HFFc6 (cell line): ENCODE data around the gene LHPP. TPM values are rescaled to one million over a fixed set of nuclear protein-coding genes. Genes with fewer than 3 reads are reported as not detected.

Experiments
- DNase-seq: peaks from one replicate; pipeline ENCODE4 v3.0.0-alpha.2; 2018
- H3K27ac Mint-ChIP-seq: 2 replicates; pipeline ENCODE4 v1.8.0; 2020; ENCODE audit warnings: mild to moderate bottlenecking, mixed read lengths
- H3K27me3 Mint-ChIP-seq: 2 replicates; pipeline ENCODE4 v1.8.0; 2021; ENCODE audit warnings: mild to moderate bottlenecking, moderate library complexity, mixed read lengths; ENCODE audit not compliant: insufficient read depth
- H3K36me3 Mint-ChIP-seq: 2 replicates; pipeline ENCODE4 v1.8.0; 2021; ENCODE audit warnings: low read depth, mixed read lengths
- H3K4me1 Mint-ChIP-seq: 2 replicates; pipeline ENCODE4 v1.8.0; 2020; ENCODE audit warnings: low read depth, mixed read lengths
- H3K4me3 Mint-ChIP-seq: 2 replicates; pipeline ENCODE4 v1.8.0; 2020; ENCODE audit warnings: mild to moderate bottlenecking, moderate library complexity, mixed read lengths
- H3K9me3 Mint-ChIP-seq: 2 replicates; pipeline ENCODE4 v1.8.0; 2020; ENCODE audit warnings: mild to moderate bottlenecking, mixed read lengths
- total RNA-seq, 6 experiments: library from RNA; stranded (reverse); fragmentation: NEBNext Ultra II Directional; extraction: Animal tissue kit (Norgen Biotek cat#: 25700); gene quantifications; 2 replicates in 1 of 6; 3 replicates in 5 of 6; pipeline ENCODE4 v1.2.3, GENCODE V29; 2021
- TF ChIP-seq, protein P1 (sequence below): fragments of 200-600 bp; sonication (generic); IDR thresholded peaks from 2 replicates; pipeline ENCODE4 v1.5.0; 2021; ENCODE audit warnings: antibody characterized with exemption, mild to moderate bottlenecking

The LHPP gene
- total RNA-seq, 6 experiments from 2014 or later, result 12.5 to 17.3 (median 14.0) TPM

DNA sequence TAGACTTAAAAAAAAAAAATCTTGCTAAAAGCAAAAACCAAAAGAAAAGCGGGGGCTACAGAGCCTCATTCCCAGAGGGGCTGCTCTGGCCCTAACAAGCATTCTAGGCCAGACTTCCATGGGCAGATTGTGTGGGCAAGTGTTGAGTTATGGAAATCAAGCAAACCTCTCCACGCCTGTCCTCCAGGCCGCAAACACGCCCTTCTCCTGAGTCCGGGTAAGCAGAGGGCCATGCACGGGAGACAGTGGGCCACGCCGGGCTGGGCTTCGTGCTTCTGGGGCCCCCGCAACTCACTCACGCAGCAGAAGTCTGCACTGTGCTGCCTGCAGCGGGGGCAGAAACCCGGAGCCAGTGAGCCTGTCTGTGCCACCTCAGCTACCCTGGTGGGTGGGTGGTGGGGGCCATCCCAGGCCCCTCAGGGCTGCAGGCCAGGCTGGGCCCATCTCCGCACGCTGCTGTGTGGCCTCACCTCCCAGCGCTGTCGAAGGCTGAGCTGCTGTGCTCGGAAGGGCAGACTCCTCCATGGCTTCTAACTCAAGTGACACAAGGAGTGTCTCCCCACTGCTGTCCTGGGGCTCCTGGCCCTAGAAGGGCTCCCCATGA lies 156.9 kb downstream of the LHPP start:
- TF ChIP-seq, protein P1, sequence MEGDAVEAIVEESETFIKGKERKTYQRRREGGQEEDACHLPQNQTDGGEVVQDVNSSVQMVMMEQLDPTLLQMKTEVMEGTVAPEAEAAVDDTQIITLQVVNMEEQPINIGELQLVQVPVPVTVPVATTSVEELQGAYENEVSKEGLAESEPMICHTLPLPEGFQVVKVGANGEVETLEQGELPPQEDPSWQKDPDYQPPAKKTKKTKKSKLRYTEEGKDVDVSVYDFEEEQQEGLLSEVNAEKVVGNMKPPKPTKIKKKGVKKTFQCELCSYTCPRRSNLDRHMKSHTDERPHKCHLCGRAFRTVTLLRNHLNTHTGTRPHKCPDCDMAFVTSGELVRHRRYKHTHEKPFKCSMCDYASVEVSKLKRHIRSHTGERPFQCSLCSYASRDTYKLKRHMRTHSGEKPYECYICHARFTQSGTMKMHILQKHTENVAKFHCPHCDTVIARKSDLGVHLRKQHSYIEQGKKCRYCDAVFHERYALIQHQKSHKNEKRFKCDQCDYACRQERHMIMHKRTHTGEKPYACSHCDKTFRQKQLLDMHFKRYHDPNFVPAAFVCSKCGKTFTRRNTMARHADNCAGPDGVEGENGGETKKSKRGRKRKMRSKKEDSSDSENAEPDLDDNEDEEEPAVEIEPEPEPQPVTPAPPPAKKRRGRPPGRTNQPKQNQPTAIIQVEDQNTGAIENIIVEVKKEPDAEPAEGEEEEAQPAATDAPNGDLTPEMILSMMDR, result no peak
- DNase-seq, result no peak
- no peaks in the 10 kb centered on the region for H3K4me1 Mint-ChIP-seq
- H3K9me3 Mint-ChIP-seq, result no peaks in the 10 kb centered on the region
- no peaks in the 10 kb centered on the region for H3K36me3 Mint-ChIP-seq
- H3K4me3 Mint-ChIP-seq, result no peak overlapping the region
- H3K27ac Mint-ChIP-seq, result no peak overlapping the region
- H3K27me3 Mint-ChIP-seq, result no peaks in the 10 kb centered on the region; the same call in none of the 2 replicates

DNA sequence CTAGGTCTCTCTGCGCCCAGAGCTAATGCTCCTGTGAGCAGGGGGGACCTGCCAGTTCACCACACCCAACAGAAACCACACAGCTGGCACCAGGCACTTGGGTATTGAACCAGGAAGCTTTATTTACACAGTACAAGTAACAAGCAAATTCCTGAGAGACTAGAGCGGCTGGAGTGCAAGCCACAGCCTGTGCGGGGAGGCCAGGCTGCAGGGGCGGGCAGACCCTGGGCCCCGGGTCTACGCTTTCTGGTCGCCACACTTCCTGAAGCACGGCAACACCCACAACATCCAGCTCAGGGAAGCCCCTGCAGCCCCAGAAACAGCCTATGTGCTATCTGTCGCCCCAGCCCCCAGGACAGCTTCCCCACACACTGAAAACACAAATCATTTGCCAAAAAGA lies 157.6 kb downstream of the LHPP start:
- no peak for DNase-seq
- Mint-ChIP-seq H3K27ac (no peak overlapping the region), H3K4me3 (no peak overlapping the region), H3K36me3 (no peaks in the 10 kb centered on the region), H3K27me3 (peaks cover 2% of the 10 kb centered on the region; the same call in 1 of the 2 replicates), H3K9me3 (no peaks in the 10 kb centered on the region), H3K4me1 (no peaks in the 10 kb centered on the region)
- TF ChIP-seq, protein P1, result no peak

DNA sequence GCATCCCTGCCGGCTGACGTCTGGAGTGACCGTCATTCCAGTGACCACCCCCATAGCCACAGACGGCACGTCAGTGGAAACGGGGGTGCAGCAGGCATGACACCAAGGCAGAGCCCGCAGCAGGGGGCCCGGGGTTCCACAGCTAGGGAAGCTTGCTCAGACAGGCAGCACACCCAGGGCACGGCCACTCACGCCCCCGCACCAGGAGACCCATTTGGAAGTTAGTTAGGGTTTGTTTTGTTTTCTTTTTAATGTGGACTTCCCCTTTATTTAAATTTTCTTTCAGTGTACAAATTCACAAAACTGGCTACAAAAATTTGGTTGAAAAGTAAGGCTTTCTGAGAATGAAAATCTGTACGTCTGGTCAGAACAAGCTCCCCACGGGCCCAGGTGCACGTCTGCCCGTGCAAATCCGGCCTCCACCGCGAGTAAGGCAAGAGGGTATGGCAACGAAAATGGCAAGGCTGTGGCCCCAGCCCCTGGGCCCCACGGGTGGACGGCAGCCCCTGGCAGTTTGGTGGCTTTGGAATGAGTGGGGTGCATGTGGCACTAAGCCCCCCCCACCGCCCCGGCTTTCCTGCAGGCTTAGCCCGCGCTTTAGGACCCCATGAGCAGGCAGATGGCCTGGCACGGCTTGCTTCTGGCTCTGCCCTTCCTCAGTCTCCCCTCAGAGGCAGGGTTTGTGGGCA lies 158.3 kb downstream of the LHPP start:
- Mint-ChIP-seq H3K4me3 (no peak overlapping the region), H3K27me3 (peaks cover 3% of the 10 kb centered on the region; the same call in 1 of the 2 replicates)

DNA sequence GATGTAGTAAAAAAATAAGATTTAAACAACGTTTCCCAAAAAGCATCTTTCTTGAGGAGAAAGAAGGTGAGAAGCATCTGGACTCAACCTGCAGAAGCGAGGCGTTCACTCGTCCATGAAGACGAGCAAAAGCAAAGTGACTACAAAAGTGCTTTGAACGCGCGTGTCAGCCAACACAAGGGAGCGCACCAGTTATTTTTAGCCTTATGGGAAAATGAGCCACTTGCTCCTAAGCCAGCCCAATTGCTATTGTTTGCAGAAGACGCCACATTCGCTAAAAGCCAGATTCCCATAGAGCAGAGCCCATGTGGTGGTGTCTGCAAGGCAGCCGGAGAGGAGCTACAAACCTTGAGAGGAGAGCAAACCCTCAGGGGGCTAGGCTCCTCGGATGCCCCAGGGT lies 160.0 kb downstream of the LHPP start:
- Mint-ChIP-seq H3K4me3 (no peak overlapping the region), H3K27ac (no peak overlapping the region), H3K36me3 (no peaks in the 10 kb centered on the region), H3K9me3 (no peaks in the 10 kb centered on the region), H3K4me1 (no peaks in the 10 kb centered on the region), H3K27me3 (peaks cover 3% of the 10 kb centered on the region; the same call in 1 of the 2 replicates)
- DNase-seq, result no peak
- TF ChIP-seq, protein P1, result no peak

More for the DNA sequence above, 158.3 kb downstream of the LHPP start:
- Mint-ChIP-seq H3K9me3 (no peaks in the 10 kb centered on the region), H3K27ac (no peak overlapping the region), H3K4me1 (no peaks in the 10 kb centered on the region), H3K36me3 (no peaks in the 10 kb centered on the region)
- DNase-seq, result no peak
- TF ChIP-seq, protein P1, result no peak

DNA sequence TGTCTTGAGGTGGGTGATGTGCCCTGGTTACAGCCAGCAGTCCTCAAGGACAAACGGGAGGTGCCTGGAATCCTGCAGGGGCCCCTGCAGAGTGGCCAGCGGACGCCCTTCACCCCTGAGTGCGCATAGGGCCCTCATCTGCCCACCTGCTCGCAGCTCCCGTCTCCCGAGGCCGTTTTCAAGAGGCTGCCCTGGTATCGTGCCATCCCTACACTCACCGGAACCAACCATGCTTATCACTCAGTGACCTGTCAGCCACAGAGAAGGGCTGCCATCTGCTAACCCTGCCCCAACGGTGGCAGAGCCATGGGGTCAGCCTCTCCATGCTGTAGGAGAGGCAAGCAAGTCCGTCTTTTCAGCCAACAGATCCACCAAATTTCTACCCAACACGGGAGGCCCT lies 160.5 kb downstream of the LHPP start:
- Mint-ChIP-seq H3K4me3 (no peak overlapping the region), H3K27me3 (peaks cover 3% of the 10 kb centered on the region; the same call in 1 of the 2 replicates), H3K36me3 (no peaks in the 10 kb centered on the region), H3K27ac (no peak overlapping the region), H3K4me1 (no peaks in the 10 kb centered on the region), H3K9me3 (no peaks in the 10 kb centered on the region)
- TF ChIP-seq, protein P1, result no peak
- DNase-seq, result no peak
